ENCODE results near the gene BTRC. TPM values are rescaled to one million over a fixed set of nuclear protein-coding genes. Genes with fewer than 3 reads are reported as not detected.
"Not testable (repeated sequence)": the region's sequence is repeated elsewhere in the genome, so short reads cannot be mapped to it uniquely, and the experiment has no call there.

BTRC gene
- total and polyA plus RNA-seq, 7 donors: 6.1 to 19.3 (median 16.4) TPM

DNA sequence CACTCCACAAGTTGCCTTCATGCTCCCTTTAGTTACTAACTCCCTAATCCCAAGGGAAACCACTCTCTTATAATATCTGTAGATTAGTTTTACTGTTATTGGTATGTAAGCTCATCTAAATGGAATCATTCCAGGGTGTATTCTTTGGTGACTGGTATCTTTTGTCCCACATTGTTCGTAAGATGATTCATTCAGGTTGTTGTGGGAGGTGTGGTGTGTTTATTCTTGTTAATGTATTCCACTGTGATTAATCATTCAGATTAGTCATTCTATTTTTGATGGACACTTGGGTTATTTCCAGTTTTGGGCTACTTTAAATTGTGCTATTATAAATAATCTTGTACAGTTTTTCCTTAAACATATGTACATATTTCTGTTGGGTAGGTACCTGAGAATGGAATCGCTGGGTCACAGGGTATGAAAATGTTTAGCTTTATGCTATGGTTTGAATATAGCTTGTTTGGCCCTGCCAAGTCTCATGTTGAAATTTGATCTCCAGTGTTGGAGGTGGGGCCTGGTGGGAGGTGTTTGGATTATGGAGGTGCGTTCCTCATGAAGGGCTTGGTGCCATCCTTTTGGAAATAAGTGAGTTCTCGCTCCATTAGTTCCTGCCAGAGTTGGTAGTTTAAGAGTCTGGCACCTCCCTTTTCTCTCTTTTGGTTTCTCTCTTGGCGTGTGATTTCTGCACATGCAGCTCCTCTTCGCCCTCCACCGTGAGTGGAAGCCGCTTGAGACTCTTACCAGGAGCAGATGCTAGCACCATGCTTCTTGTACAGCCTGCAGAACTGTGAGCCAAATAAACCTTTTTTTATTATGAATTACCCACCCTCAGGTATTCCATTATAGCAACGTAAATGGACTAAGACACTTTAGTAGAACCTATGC, 13.8 kb downstream of the BTRC start:
- peak; percentile 76 to 90 (median 86) for ATAC-seq
- TF ChIP-seq, protein P1, sequence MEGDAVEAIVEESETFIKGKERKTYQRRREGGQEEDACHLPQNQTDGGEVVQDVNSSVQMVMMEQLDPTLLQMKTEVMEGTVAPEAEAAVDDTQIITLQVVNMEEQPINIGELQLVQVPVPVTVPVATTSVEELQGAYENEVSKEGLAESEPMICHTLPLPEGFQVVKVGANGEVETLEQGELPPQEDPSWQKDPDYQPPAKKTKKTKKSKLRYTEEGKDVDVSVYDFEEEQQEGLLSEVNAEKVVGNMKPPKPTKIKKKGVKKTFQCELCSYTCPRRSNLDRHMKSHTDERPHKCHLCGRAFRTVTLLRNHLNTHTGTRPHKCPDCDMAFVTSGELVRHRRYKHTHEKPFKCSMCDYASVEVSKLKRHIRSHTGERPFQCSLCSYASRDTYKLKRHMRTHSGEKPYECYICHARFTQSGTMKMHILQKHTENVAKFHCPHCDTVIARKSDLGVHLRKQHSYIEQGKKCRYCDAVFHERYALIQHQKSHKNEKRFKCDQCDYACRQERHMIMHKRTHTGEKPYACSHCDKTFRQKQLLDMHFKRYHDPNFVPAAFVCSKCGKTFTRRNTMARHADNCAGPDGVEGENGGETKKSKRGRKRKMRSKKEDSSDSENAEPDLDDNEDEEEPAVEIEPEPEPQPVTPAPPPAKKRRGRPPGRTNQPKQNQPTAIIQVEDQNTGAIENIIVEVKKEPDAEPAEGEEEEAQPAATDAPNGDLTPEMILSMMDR (IDR thresholded peaks at IDR 0.05): no peak

DNA sequence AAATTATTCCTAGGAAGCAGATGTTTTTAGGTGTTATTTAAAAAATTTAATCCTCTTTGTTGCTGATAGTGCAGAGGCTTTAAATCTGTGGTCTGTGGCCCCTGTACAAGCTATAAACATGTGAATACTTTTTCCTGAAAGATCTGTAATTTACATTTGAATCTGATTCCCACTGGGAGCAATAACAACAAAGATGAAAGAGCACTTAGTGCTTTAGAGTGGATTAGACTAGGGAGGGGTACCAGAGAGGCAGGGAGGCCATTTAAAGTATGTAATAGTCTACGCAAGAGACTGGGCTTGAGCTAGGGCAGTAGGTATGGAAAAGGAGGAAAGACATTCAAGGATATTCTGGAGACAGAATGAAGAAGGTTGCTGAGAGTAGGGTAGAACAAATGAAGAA, 19.1 kb downstream of the BTRC start:
- H3K27me3 ChIP-seq (ENCODE audit: insufficient read depth in 3 of 3, low read length in 2 of 3): no peaks in the 10 kb centered on the region
- H3K4me1 ChIP-seq: peaks cover 22% of the 10 kb centered on the region
- H3K4me3 ChIP-seq: no peak overlapping the region
- H3K27ac ChIP-seq: no peak overlapping the region
- TF ChIP-seq, protein P1 (IDR thresholded peaks at IDR 0.05): no peak
- H3K9me3 ChIP-seq: no peaks in the 10 kb centered on the region
- WGBS, 3 donors: 96 to 100% (median 96%) methylated on average over 1 of the region's 1 CpG
- intact Hi-C loops (cut with DNase I): no loop called here
- H3K36me3 ChIP-seq (ENCODE audit: insufficient read depth in 1 of 2, low read depth in 1 of 2): peaks cover 0 to 6% of the 10 kb centered on the region in 2 donors
- DNase-seq (no peak), ATAC-seq (no peak)

More for the DNA sequence above, 13.8 kb downstream of the BTRC start:
- H3K27me3 ChIP-seq (ENCODE audit: insufficient read depth in 3 of 3, low read length in 2 of 3): no peaks in the 10 kb centered on the region
- H3K4me1 ChIP-seq: peaks cover 17% of the 10 kb centered on the region
- H3K4me3 ChIP-seq: no peak overlapping the region
- H3K36me3 ChIP-seq (ENCODE audit: insufficient read depth in 1 of 2, low read depth in 1 of 2): peaks cover 0 to 6% of the 10 kb centered on the region in 2 donors
- intact Hi-C loops (cut with DNase I): no loop called here
- no peak for DNase-seq
- WGBS, 3 donors: 73 to 77% (median 75%) methylated on average over 9 of the region's 9 CpGs
- peak overlapping the region; percentile 54 for H3K27ac ChIP-seq
- no peaks in the 10 kb centered on the region for H3K9me3 ChIP-seq

DNA sequence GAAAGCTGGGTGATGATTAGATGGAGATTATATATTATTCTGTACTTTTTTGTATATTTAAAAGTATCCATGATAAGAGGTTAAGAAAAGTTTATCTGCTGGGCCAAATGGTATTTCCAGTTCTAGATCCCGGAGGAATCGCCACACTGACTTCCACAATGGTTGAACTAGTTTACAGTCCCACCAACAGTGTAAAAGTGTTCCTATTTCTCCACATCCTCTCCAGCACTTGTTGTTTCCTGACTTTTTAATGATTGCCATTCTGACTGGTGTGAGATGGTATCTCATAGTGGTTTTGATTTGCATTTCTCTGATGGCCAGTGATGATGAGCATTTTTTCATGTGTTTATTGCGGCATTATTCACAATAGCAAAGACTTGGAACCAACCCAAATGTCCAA, 20.0 kb downstream of the BTRC start:
- ATAC-seq: not testable (repeated sequence)
- WGBS, 3 donors: 82 to 100% (median 97%) methylated on average over 3 of the region's 3 CpGs

DNA sequence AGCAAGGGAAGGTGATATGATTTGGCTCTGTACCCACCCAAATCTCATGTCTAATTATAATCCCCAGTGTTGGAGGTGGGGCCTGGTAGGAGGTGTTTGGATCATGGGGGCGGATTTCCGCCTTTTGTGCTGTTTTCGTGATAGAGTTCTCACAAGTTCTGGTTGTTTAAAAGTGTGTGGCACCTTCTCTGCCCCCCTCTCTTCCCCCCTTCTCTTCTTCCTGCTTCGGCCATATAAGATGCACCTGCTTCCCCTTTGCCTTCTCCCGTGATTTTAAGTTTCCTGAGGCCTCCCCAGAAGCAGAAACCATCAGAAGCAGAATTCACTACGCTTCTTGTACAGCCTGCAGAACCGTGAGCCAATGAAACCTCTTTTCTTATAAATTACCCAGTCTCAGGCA, 21.1 kb downstream of the BTRC start:
- no peaks in the 10 kb centered on the region for H3K27me3 ChIP-seq (ENCODE audit: insufficient read depth in 3 of 3, low read length in 2 of 3)
- intact Hi-C loops (cut with DNase I): no loop called here
- TF ChIP-seq, protein P1 (IDR thresholded peaks at IDR 0.05): no peak
- H3K4me1 ChIP-seq: peaks cover 29% of the 10 kb centered on the region
- peaks cover 0 to 2% of the 10 kb centered on the region in 2 donors for H3K36me3 ChIP-seq (ENCODE audit: insufficient read depth in 1 of 2, low read depth in 1 of 2)
- H3K27ac ChIP-seq: no peak overlapping the region
- ATAC-seq: no peak
- no peaks in the 10 kb centered on the region for H3K9me3 ChIP-seq
- WGBS, 3 donors: 80 to 84% (median 83%) methylated on average over 7 of the region's 7 CpGs
- DNase-seq: no peak
- H3K4me3 ChIP-seq: no peak overlapping the region

More for the DNA sequence above, 20.0 kb downstream of the BTRC start:
- H3K9me3 ChIP-seq; H3K27ac ChIP-seq; H3K36me3 ChIP-seq (ENCODE audit: insufficient read depth in 1 of 2, low read depth in 1 of 2); H3K4me3 ChIP-seq; DNase-seq; intact Hi-C loops (cut with DNase I); H3K27me3 ChIP-seq (ENCODE audit: insufficient read depth in 3 of 3, low read length in 2 of 3): not testable (repeated sequence)
- peaks cover 22% of the 10 kb centered on the region for H3K4me1 ChIP-seq

DNA sequence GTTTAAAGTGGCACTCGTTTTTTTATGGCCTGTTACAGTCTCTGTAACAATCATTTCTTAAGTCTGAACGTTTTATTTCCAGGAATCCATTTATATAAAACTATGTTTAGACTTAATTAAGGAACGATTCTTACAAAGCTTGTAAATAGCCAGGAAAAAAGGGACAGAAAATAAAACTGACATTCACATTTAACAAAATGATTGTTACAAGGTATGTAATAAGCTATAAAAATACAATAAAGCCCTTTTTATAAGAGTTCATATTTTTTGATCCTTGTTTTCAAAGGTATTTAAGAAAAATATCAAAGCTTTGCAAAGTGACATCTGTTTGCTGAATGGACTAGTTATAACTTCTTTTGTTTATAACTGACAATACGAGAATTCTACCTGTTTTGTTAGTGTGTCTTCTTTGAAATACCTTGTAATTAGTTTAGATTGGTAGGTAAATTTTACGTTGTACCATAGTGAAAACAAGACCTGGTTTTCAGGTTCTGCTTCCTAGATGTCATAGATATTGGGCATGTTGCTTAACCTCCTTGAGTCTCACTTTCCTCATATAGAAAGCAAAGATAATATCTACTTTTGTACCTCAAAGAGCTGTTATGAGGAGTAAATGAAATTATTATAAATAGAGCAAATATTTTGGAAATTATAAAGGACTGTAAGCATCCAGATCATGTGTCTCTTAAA, 25.8 kb downstream of the BTRC start:
- H3K36me3 ChIP-seq (ENCODE audit: insufficient read depth in 1 of 2, low read depth in 1 of 2): no peaks in the 10 kb centered on the region
- no peak overlapping the region for H3K4me3 ChIP-seq
- ATAC-seq: no peak
- peaks cover 32% of the 10 kb centered on the region for H3K4me1 ChIP-seq
- 70 to 82% (median 75%) methylated on average over 5 of the region's 5 CpGs for WGBS, 3 donors
- TF ChIP-seq, protein P1 (IDR thresholded peaks at IDR 0.05): no peak
- no peak overlapping the region for H3K27ac ChIP-seq
- DNase-seq: no peak
- H3K9me3 ChIP-seq: no peaks in the 10 kb centered on the region
- intact Hi-C loops (cut with DNase I): no loop called here
- no peaks in the 10 kb centered on the region for H3K27me3 ChIP-seq (ENCODE audit: insufficient read depth in 3 of 3, low read length in 2 of 3)

Data from psoas muscle (tissue), 8 donors.